ENCODE measurements around the gene STARD5. TPM values are rescaled to one million over a fixed set of nuclear protein-coding genes. Genes with fewer than 3 reads are reported as not detected.

Gene STARD5
- total RNA-seq, 1 donor from 2014 or later, result 4.0 TPM

DNA sequence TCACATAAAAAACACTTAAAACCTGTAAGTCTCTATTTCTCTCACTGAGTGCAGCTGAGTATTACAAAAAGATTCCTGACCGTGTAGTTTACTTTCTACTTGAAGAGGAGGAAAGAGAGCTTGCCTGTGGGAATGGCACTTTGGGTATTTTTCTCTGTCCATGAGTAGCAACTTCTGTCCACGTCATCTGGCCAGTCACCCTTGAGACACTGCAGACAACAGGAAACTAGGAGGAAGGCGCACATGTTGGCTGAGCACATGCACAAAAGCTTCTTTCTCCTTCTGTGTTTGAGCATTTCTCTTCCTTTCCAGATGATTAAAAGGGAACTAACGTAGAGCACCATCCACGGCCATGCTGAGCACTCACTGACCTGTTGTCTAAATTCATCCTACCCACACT, 19.7 kb downstream of the STARD5 start:
- DNase-seq (ENCODE audit: low spot score, unreplicated experiment), result no peak
- TF ChIP-seq, protein P1, sequence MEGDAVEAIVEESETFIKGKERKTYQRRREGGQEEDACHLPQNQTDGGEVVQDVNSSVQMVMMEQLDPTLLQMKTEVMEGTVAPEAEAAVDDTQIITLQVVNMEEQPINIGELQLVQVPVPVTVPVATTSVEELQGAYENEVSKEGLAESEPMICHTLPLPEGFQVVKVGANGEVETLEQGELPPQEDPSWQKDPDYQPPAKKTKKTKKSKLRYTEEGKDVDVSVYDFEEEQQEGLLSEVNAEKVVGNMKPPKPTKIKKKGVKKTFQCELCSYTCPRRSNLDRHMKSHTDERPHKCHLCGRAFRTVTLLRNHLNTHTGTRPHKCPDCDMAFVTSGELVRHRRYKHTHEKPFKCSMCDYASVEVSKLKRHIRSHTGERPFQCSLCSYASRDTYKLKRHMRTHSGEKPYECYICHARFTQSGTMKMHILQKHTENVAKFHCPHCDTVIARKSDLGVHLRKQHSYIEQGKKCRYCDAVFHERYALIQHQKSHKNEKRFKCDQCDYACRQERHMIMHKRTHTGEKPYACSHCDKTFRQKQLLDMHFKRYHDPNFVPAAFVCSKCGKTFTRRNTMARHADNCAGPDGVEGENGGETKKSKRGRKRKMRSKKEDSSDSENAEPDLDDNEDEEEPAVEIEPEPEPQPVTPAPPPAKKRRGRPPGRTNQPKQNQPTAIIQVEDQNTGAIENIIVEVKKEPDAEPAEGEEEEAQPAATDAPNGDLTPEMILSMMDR (IDR thresholded peaks at IDR 0.05; ENCODE audit: unreplicated experiment), result no peak
- no peaks in the 10 kb centered on the region for H3K36me3 Mint-ChIP-seq (ENCODE audit: insufficient read depth)
- H3K9me3 Mint-ChIP-seq (ENCODE audit: low read depth), result no peaks in the 10 kb centered on the region
- peaks cover under 1% of the 10 kb centered on the region for H3K27me3 Mint-ChIP-seq
- H3K4me1 Mint-ChIP-seq (ENCODE audit: low read depth), result no peaks in the 10 kb centered on the region
- no peak overlapping the region for H3K4me3 Mint-ChIP-seq (ENCODE audit: low read depth)
- peak overlapping the region; percentile 7 for H3K27ac Mint-ChIP-seq

DNA sequence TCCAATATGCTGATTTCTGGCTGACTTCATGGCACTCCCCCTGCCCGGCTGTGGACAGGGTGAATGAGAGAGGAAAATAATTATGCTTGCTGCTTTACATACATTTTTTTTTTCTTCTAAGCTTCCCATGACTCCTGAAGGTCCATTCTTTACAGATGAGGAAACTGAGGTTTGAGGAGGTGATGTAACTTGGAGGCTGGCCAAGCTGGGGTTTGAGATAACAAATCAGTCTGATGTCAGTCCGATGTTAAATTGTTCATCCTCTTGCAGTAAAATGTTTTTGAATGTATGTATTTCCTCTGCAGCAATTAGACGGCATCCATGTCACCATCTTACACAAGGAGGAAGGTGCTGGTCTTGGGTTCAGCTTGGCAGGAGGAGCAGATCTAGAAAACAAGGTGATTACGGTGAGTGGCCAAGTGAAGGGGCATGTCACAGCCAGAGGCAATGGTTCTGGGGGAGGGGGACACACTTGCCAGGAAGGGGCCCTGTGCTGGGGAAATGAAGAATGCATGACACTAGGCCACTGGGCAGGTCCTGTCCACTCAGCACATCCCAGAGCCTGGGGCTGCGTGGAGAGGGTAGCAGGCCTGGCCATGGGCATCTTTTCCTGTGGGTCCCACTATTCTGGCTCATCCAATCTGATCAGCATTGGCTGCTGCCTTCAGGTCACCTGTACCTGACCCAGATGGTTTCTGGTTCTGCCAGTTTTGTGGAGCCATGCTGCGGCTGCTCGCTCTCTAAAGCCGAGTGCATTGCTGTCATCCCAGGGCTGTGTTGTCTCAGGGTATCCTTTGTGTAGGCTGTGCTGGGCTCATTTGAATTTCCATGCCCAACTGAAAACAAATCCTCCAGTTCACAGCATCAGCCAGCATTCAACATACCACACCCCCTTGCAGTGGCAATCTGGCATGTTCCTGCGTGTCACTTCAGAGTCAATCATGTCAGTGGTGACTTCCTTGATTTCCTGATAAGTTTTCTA, 20.4 kb downstream of the STARD5 start:
- no peak for DNase-seq (ENCODE audit: low spot score, unreplicated experiment)
- H3K4me3 Mint-ChIP-seq (ENCODE audit: low read depth), result no peak overlapping the region
- TF ChIP-seq, protein P1 (IDR thresholded peaks at IDR 0.05; ENCODE audit: unreplicated experiment), result no peak
- H3K4me1 Mint-ChIP-seq (ENCODE audit: low read depth), result no peaks in the 10 kb centered on the region
- no peak overlapping the region for H3K27ac Mint-ChIP-seq
- H3K27me3 Mint-ChIP-seq, result peaks cover 2% of the 10 kb centered on the region
- no peaks in the 10 kb centered on the region for H3K9me3 Mint-ChIP-seq (ENCODE audit: low read depth)
- no peaks in the 10 kb centered on the region for H3K36me3 Mint-ChIP-seq (ENCODE audit: insufficient read depth)

DNA sequence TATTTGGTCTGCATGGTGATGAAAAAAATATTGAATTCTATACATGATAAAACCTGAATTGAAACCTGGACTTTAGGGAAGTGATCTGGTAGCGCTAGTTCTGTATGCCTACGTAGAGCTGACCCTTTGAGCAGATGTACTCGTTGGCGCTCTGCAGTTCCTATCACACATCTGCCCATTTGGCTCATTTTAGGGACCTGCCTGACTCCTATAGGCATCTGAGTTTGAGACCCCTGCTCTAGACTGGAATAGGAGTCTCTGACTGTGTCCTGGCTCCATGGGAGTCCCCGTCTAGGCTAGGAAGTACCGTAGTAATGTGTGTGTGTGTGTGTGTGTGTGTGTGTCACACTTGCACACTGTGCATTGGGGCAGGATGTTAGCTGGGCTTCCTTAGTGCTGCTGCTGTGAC, 21.2 kb downstream of the STARD5 start:
- Mint-ChIP-seq H3K4me3 (ENCODE audit: low read depth) (no peak overlapping the region), H3K4me1 (ENCODE audit: low read depth) (no peaks in the 10 kb centered on the region), H3K27ac (no peak overlapping the region), H3K36me3 (ENCODE audit: insufficient read depth) (no peaks in the 10 kb centered on the region), H3K27me3 (peaks cover 2% of the 10 kb centered on the region), H3K9me3 (ENCODE audit: low read depth) (no peaks in the 10 kb centered on the region)
- no peak for DNase-seq (ENCODE audit: low spot score, unreplicated experiment)
- TF ChIP-seq, protein P1 (IDR thresholded peaks at IDR 0.05; ENCODE audit: unreplicated experiment), result no peak

DNA sequence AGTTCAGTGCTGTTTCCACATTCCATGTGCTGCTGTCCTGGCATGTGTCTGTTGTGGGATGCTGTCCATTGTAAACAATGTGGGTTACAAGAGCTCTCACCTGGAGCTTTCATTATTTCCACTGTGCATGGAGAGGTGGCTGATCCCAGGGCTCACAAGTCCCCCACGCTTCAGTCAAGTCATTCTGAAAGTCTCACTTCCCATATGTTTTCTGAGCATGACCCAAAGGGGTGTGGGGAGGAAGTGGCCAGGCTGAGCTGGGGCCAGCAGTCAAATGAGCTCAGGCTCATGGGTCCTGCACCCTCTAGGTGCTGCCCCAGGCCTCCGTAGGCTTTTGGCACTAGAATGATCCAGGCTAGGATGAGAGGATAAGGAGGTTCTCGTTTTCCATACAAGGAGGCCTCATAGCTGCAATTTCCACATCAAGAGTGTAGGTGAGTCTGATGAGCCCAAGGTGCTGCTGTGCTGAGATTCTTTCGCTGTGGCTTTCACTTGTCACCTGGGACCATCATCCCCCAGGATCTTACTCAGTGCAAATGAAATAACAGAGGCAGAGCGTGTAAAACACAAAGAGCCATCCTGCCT, 22.0 kb downstream of the STARD5 start:
- H3K4me3 Mint-ChIP-seq (ENCODE audit: low read depth), result no peak overlapping the region
- no peak overlapping the region for H3K27ac Mint-ChIP-seq
- H3K9me3 Mint-ChIP-seq (ENCODE audit: low read depth), result no peaks in the 10 kb centered on the region
- TF ChIP-seq, protein P1 (IDR thresholded peaks at IDR 0.05; ENCODE audit: unreplicated experiment), result no peak
- H3K27me3 Mint-ChIP-seq, result peaks cover 5% of the 10 kb centered on the region
- H3K36me3 Mint-ChIP-seq (ENCODE audit: insufficient read depth), result no peaks in the 10 kb centered on the region
- no peaks in the 10 kb centered on the region for H3K4me1 Mint-ChIP-seq (ENCODE audit: low read depth)
- DNase-seq (ENCODE audit: low spot score, unreplicated experiment), result no peak

DNA sequence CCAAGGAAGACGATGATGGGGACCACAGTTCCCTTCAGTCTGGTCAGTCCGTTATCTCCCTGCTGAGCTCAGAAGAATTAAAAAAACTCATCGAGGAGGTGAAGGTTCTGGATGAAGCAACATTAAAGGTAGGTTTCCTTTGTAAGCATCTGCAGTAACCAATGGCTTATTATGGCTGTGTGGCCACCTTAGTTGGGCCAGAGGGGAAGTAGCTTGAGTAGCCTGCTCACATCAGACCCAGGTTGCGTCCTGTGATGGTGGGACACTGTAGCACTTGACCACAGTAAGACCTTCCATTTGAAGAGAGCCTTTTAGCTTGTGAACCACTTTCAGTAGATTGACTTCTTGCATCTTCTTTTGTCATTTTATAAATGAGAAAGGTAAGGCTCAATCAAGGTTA, 22.6 kb downstream of the STARD5 start:
- H3K27ac Mint-ChIP-seq, result no peak overlapping the region
- H3K9me3 Mint-ChIP-seq (ENCODE audit: low read depth), result no peaks in the 10 kb centered on the region
- no peak overlapping the region for H3K4me3 Mint-ChIP-seq (ENCODE audit: low read depth)
- no peak for DNase-seq (ENCODE audit: low spot score, unreplicated experiment)
- H3K27me3 Mint-ChIP-seq, result peaks cover 10% of the 10 kb centered on the region
- H3K36me3 Mint-ChIP-seq (ENCODE audit: insufficient read depth), result no peaks in the 10 kb centered on the region
- H3K4me1 Mint-ChIP-seq (ENCODE audit: low read depth), result no peaks in the 10 kb centered on the region
- TF ChIP-seq, protein P1 (IDR thresholded peaks at IDR 0.05; ENCODE audit: unreplicated experiment), result no peak

All from progenitor cell of endocrine pancreas (in vitro differentiated cells).